GM19035 (cell line): ENCODE measurements around the gene NLGN4X.

Experiments used
- ATAC-seq: cut with Tn5 transposase; IDR thresholded peaks from one replicate; pipeline ENCODE4 v1.9.1; 2021; ENCODE audit not compliant: unreplicated experiment

NLGN4X gene

DNA sequence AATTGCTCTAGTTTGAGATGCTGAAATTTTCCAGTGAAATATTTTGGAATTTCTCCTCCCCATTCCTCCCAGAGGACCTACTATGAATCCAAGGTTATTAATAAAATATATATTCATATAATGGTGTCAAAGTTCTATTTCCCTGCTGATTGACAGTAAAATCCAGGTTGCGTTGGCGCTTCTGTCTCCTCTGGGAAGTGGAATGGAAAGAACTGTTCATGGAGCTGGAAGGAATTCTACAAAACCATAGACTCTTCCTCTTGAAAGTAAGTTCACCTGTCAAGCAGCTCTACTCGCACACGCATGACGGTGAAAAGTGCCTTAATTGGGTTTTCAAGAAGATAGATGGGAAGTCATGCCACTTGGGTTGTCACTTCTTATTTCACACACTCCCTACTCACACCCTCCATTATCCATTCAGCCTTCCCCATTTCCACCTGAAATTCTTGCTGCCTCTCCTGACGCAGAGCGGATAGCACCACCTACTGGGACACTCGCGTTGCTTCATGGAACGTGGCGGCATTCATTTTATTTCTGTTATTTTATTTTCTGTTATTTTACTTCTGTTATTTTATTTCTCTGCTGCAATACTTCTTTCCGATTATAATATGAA is 351.6 kb downstream of the NLGN4X start:
- ATAC-seq = no peak

DNA sequence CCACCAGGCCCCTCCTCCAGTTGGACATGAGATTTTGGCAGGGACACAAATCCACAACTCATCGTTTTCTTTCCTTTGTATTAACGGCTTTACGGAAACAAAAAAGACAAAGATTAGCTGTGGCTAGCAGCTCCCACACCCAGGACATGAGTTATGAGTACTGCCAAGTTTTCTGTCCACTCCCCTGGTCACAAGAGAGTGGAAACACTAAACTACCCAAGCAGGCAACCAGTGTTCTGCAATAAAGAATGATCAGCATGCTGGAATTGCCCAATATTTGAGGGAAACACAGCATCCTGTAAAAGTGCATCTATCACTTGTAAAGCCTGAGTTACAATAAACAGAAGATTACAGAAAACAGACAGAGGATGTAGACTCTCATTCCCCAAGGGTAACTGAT is 358.4 kb downstream of the NLGN4X start:
- no peak for ATAC-seq

DNA sequence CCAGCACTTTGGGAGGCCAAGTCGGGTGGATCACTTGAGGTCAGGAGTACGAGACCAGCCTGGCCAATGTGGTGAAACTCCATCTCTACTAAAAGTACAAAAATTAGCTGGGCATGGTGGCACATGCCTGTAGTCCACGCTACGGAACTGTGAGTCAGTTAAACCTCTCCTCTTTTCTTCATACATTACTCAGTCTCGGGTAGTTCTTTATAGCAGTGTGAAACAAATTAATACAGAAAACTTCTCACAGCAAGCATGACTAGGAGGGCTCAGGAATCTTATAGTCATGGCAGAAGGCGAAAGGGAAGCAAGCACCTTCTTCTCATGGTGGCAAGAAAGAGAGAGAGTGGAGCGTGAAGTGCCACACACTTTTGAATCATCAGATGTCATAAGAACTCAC is 358.9 kb downstream of the NLGN4X start:
- no peak for ATAC-seq

DNA sequence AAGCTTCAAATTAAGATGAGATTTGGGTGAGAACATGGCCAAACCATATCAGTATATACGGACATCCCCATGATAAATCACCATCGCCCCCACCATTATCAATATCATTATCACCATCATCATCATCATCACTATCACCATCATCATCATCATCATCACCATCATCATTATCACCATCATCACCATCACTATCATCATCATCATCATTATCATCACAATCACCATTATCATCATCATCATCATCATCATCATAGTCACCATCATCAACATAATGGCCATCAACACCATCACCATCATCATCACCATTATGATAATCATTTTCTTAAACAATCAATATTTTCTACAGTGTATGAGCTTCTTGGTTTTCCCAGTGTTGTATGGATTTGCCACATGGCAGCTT is 360.9 kb downstream of the NLGN4X start:
- no peak for ATAC-seq

DNA sequence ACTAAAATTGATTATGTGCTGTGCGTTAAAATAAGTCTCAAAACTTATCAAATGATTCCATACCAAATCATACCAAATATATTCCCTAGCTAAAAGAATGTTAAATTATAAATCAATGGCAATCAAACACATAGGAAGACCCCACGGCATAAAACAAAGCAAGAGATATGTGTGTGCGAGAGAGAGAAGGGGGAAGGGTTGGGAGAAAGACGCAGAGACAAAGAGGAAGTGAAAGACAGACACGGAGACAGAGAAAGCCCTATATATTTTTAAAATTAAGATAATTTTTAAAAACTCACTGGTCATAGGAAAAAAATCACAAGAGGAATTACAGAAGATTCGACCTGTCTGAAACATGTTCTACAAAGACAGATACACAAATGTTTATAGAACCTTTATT is 371.4 kb downstream of the NLGN4X start:
- no peak for ATAC-seq

DNA sequence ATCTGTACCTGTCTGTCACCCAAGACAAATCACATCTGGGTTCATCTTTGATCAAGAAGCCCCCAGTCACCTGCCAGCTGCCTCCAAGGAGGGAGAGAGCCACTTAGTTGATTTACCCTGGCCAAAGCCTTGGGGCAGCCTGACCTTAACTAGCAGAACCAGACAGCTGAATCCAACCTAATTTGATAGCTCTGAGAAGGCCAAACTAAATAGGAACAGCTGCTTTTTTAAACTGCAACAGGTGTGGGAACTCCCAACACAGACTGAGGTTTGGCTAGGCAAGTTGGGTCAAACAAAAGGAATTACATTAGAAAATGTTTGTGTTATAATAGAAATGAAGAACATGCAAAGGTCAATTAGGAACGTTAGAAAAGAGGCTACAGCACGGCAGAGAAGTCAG is 375.7 kb downstream of the NLGN4X start:
- no peak for ATAC-seq

DNA sequence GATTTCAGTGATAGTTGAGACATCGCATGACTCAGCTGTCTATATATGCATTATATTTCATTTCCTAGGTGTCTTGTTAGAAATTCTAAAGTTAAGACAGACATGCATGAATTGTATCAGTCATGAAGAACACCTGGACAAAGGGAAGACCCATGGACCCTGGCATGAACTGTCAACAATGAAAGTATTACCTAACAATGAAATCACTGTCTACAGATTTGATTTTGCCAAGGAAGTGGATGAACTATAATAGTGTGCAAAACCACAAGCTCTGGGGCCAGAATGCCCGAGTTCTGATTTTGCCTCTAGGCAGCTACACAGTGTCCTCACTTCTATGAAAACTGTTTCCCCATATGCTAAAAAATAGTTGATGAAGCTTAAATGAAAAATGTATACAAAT is 386.1 kb downstream of the NLGN4X start:
- ATAC-seq = no peak
